ENCODE results near the gene ROMO1. TPM values are rescaled to one million over a fixed set of nuclear protein-coding genes. Genes with fewer than 3 reads are reported as not detected.

ROMO1 gene
- total and polyA plus RNA-seq, 10 of the 15 experiments (the other 5 are each of a cell fraction or from before 2014, with no cell fraction given): 23.2 to 631 (median 352) TPM

- TF ChIP-seq BMI1 (IDR thresholded peaks at IDR 0.05; ENCODE audit: borderline replicate concordance) (no peak), CREM (IDR thresholded peaks at IDR 0.05; ENCODE audit: low read depth) (peak; percentile 92), POU2F2 (IDR thresholded peaks at IDR 0.05; ENCODE audit: borderline replicate concordance, low read depth, low read length) (peak; percentile 95), IRF5 (IDR thresholded peaks at IDR 0.05; ENCODE audit: borderline replicate concordance) (peak; percentile 98), USF2 (IDR thresholded peaks at IDR 0.05; ENCODE audit: borderline replicate concordance, low read depth, low read length) (peak; percentile 16; the same call in 1 of the 2 replicates), CHD2 (IDR thresholded peaks at IDR 0.05; ENCODE audit: borderline replicate concordance, low read depth, low read length) (peak; percentile 100), IKZF2 (IDR thresholded peaks at IDR 0.05) (peak; percentile 13 to 61; a peak in 1 of 4 replicates), RUNX3 (IDR thresholded peaks at IDR 0.05; ENCODE audit: low read length) (peak; percentile 55), ATF7 (IDR thresholded peaks at IDR 0.05; ENCODE audit: low read depth) (peak; percentile 90), EP300 (IDR thresholded peaks at IDR 0.05; ENCODE audit: borderline replicate concordance in 1 of 2, control insufficient read depth in 1 of 2, low read depth in 2 of 2, low read length in 2 of 2) (0 out of 4 replicates have a peak, but pooled peaks of 1 of the 2 experiments have one; percentile 46), CEBPZ (IDR thresholded peaks at IDR 0.05; ENCODE audit: low read depth, low read length) (peak; percentile 45; the same call in 1 of the 2 replicates), ZZZ3 (IDR thresholded peaks at IDR 0.05; ENCODE audit: control insufficient read depth, insufficient read length, low read depth) (no peak), BCL3 (IDR thresholded peaks at IDR 0.05; ENCODE audit: borderline replicate concordance, insufficient read depth, low read depth, low read length, poor library complexity, severe bottlenecking) (peak; percentile 84), ATF3 (IDR thresholded peaks at IDR 0.05; ENCODE audit: borderline replicate concordance, extremely low read depth, low read depth, low read length) (no peak), TBL1XR1 (IDR thresholded peaks at IDR 0.05; ENCODE audit: low read depth, low read length) (peak; percentile 81; the same call in 1 of the 2 replicates), CHD1 (IDR thresholded peaks at IDR 0.05; ENCODE audit: low read depth, low read length) (peak; percentile 82)
- TF ChIP-seq, protein P1, sequence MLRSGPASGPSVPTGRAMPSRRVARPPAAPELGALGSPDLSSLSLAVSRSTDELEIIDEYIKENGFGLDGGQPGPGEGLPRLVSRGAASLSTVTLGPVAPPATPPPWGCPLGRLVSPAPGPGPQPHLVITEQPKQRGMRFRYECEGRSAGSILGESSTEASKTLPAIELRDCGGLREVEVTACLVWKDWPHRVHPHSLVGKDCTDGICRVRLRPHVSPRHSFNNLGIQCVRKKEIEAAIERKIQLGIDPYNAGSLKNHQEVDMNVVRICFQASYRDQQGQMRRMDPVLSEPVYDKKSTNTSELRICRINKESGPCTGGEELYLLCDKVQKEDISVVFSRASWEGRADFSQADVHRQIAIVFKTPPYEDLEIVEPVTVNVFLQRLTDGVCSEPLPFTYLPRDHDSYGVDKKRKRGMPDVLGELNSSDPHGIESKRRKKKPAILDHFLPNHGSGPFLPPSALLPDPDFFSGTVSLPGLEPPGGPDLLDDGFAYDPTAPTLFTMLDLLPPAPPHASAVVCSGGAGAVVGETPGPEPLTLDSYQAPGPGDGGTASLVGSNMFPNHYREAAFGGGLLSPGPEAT (IDR thresholded peaks at IDR 0.05; ENCODE audit: low read depth): peak; percentile 32; the same call in 1 of the 2 replicates
These were observed 42.9 kb downstream of the ROMO1 start, which contains the start of gene RBM39 (continued) for GRCh38 chr20:35741892-35742740.

Measured in GM12878 (cell line).